Measurements from ENCODE around the gene FERMT2. TPM values are rescaled to one million over a fixed set of nuclear protein-coding genes. Genes with fewer than 3 reads are reported as not detected.
A peak's percentile ranks its signal among the peaks of the same experiment; 100 is the strongest.

The FERMT2 gene
- total RNA-seq, 1 donor from 2014 or later, result 82.5 TPM

GRCh38 chr14:52850451-52850909 lies 100.4 kb downstream of the FERMT2 start:
- Mint-ChIP-seq H3K36me3 (peaks cover 7% of the 10 kb centered on the region), H3K27me3 (no peaks in the 10 kb centered on the region), H3K9me3 (peaks cover 4% of the 10 kb centered on the region), H3K27ac (no peak overlapping the region), H3K4me1 (ENCODE audit: unreplicated experiment) (peaks cover 22% of the 10 kb centered on the region), H3K4me3 (no peak overlapping the region)
- DNase-seq (ENCODE audit: extremely low spot score, unreplicated experiment), result no peak
- TF ChIP-seq CTCF (conservative IDR thresholded peaks at IDR 0.05), result no peak

DNA sequence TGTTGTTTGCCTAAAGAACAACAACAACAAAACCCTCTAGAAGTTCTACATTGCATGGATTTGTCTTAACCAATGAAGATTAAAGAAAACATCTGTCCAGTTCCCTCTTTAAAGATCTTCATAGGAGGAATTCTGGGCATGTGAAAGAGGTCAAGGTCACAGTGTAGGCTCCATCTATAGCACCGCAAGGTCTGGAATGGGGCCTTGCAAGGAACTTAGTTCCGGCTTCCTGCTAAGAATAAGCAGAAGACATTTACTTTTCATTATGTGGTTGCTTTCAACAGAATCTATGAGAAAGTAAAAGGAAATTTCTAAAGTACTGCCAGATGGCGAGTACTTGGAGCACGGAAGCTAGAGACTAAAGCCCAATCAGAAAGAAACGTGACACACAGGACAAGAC lies 102.2 kb downstream of the FERMT2 start:
- no peak for TF ChIP-seq CTCF (conservative IDR thresholded peaks at IDR 0.05)
- Mint-ChIP-seq H3K4me3 (no peak overlapping the region), H3K36me3 (peaks cover 4% of the 10 kb centered on the region), H3K4me1 (ENCODE audit: unreplicated experiment) (peaks cover 32% of the 10 kb centered on the region), H3K27me3 (no peaks in the 10 kb centered on the region), H3K9me3 (peaks cover 4% of the 10 kb centered on the region), H3K27ac (no peak overlapping the region)
- no peak for DNase-seq (ENCODE audit: extremely low spot score, unreplicated experiment)

- no peak for DNase-seq (ENCODE audit: extremely low spot score, unreplicated experiment)
- Mint-ChIP-seq H3K9me3 (peaks cover 4% of the 10 kb centered on the region), H3K4me1 (ENCODE audit: unreplicated experiment) (peaks cover 24% of the 10 kb centered on the region), H3K4me3 (no peak overlapping the region), H3K36me3 (no peaks in the 10 kb centered on the region), H3K27me3 (no peaks in the 10 kb centered on the region), H3K27ac (no peak overlapping the region)
- no peak for TF ChIP-seq CTCF (conservative IDR thresholded peaks at IDR 0.05)
Observed at GRCh38 chr14:52846591-52846990, 104.3 kb downstream of the FERMT2 start.

- Mint-ChIP-seq H3K4me3 (no peak overlapping the region), H3K27ac (peak overlapping the region; percentile 29), H3K9me3 (no peaks in the 10 kb centered on the region), H3K4me1 (ENCODE audit: unreplicated experiment) (peaks cover 24% of the 10 kb centered on the region), H3K36me3 (no peaks in the 10 kb centered on the region), H3K27me3 (no peaks in the 10 kb centered on the region)
- TF ChIP-seq CTCF (conservative IDR thresholded peaks at IDR 0.05), result no peak
- no peak for DNase-seq (ENCODE audit: extremely low spot score, unreplicated experiment)
Observed at GRCh38 chr14:52845081-52845480, 105.8 kb downstream of the FERMT2 start.

GRCh38 chr14:52844262-52845060 lies 106.4 kb downstream of the FERMT2 start:
- Mint-ChIP-seq H3K36me3 (no peaks in the 10 kb centered on the region), H3K4me3 (no peak overlapping the region), H3K4me1 (ENCODE audit: unreplicated experiment) (peaks cover 24% of the 10 kb centered on the region), H3K27ac (no peak overlapping the region), H3K27me3 (no peaks in the 10 kb centered on the region), H3K9me3 (no peaks in the 10 kb centered on the region)
- no peak for TF ChIP-seq CTCF (conservative IDR thresholded peaks at IDR 0.05)
- DNase-seq (ENCODE audit: extremely low spot score, unreplicated experiment), result no peak
